Measurements from ENCODE around the gene TMEM235. TPM values are rescaled to one million over a fixed set of nuclear protein-coding genes. Genes with fewer than 3 reads are reported as not detected.
A peak's percentile ranks its signal among the peaks of the same experiment; 100 is the strongest.
"Not testable (repeated sequence)": the region's sequence is repeated elsewhere in the genome, so short reads cannot be mapped to it uniquely, and the experiment has no call there.

Gene TMEM235
- total and polyA plus RNA-seq, 9 of the 15 experiments (the other 6 are each of a cell fraction or from before 2014, with no cell fraction given): not detected

DNA sequence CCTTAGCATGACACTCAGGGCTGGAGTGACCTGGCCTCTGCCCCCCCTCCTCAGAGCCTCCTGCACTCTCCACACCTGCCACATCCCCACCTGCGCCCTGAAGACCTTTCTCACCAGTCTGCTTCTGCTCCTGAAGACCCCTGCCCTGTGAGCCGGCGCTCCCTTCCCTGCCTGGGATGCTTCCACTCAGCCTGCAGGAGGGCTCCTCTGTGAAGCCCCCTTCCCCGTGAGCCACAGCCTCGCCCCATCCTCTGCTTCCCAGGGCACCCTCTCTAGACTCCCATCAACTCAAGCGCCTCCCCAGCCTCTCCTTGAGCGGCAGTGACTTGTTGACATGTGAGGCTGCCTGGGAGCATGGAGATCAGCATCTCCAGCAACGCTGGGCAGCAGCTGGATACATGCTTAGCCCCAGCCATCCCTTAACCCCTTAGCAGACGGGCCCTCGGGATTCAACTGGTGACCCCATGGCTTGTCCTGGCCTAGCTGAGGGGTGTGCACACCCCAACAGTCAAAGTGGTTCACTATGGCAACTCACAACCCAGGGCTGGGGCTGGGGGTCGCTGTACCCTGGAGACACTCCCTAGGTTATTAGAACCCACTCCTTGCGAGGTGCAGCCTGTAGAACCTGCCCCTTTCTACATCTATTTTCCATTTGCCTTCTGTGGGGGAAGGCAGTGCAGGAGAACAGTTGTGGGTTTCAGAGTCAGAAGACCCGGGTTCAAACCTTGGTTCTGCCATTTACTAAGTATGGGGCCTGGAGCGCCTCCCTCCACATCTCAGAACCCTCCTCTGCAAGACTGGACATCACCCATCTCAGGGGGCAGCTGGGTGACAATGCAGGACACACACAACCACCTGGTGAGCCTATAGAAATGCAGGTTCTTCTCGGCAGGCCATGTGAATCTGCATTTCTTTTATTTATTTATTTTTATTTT, 21.5 kb downstream of the TMEM235 start (continued):
- TF ChIP-seq STAT5B (CRISPR knock-in tag; IDR thresholded peaks at IDR 0.05) (no peak), PURB (CRISPR knock-in tag; IDR thresholded peaks at IDR 0.05; ENCODE audit: low read depth) (no peak)

DNA sequence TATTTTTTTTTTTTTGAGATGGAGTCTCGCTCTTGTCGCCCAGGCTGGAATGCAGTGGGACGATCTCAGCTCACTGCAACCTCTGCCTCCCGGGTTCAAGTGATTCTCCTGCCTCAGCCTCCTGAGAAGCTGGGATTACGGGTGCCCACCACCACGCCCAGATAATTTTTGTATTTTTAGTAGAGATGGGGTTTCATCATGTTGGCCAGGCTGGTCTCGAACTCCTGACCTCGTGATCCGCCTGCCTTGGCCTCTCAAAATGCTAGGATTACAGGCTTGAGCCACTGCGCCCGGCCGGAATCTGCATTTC, 22.2 kb downstream of the TMEM235 start:
- H3K9ac ChIP-seq (ENCODE audit: insufficient read depth in 1 of 2, low read depth in 2 of 2, low read length in 2 of 2): peak overlapping the region; percentile 86 to 96
- DNase-seq (ENCODE audit: extremely low read depth in 1 of 4, low spot score in 3 of 4); H4K20me1 ChIP-seq (replicated peaks; ENCODE audit: control insufficient read depth, insufficient read depth, low read length); H3K36me3 ChIP-seq (ENCODE audit: control insufficient read depth, insufficient read depth, low read length); POLR2A ChIA-PET; H3K9me3 ChIP-seq (replicated peaks; ENCODE audit: control insufficient read depth, insufficient read depth, low read depth, low read length); ATAC-seq; H3K27me3 ChIP-seq (ENCODE audit: control insufficient read depth in 2 of 2, insufficient read depth in 2 of 2, low read length in 2 of 2); BruUV-seq (replicated peaks); in situ Hi-C loops (cut with MboI); FAIRE-seq; H3K9me1 ChIP-seq (ENCODE audit: control insufficient read depth, insufficient read depth, low read length): not testable (repeated sequence)
- peaks cover 50 to 99% of the 10 kb centered on the region in 2 experiments for H3K4me1 ChIP-seq (replicated peaks in 1 of 2; ENCODE audit: control insufficient read depth in 2 of 2, insufficient read depth in 2 of 2, low read length in 2 of 2)
- peak overlapping the region; percentile 86 for H2AFZ ChIP-seq (ENCODE audit: low read depth, low read length)
- WGBS (ENCODE audit: insufficient coverage, low coverage, missing lambda C conversion rate): 56% methylated on average over 10 of the region's 12 CpGs
- peak overlapping the region; percentile 83 for H3K4me3 ChIP-seq
- H3K4me2 ChIP-seq (ENCODE audit: insufficient read depth, low read length): peak overlapping the region; percentile 88
- CTCF ChIA-PET (ENCODE audit: low intra/inter-chr PET ratio): interaction anchor here (1.0 kb wide), 1 partner anchor 10 kb away, joined by 3 read pairs; no protein-coding TSS in a partner anchor
- peak overlapping the region; percentile 91 for H3K27ac ChIP-seq (ENCODE audit: extremely low read depth, low read depth, low read length)
- TF ChIP-seq ARID1B (IDR thresholded peaks at IDR 0.05) (0 out of 2 replicates have a peak, but pooled peaks have one; percentile 13), ADNP (tag; IDR thresholded peaks at IDR 0.05) (peak; percentile 59; the same call in 1 of the 2 replicates), CEBPG (CRISPR knock-in tag; IDR thresholded peaks at IDR 0.05) (peak; percentile 62; the same call in 1 of the 2 replicates), CEBPG (tag; conservative IDR thresholded peaks at IDR 0.05 in 1 of 2, IDR thresholded peaks at IDR 0.05 in 1 of 2) (0 out of 4 replicates have a peak, but pooled peaks of 1 of the 2 experiments have one; percentile 22), BCOR (IDR thresholded peaks at IDR 0.05) (peak; percentile 51; the same call in 1 of the 2 replicates), LCOR (CRISPR knock-in tag; IDR thresholded peaks at IDR 0.05) (0 out of 2 replicates have a peak, but pooled peaks have one; percentile 5)
- intact Hi-C loops (cut with micrococcal nuclease): loop anchor here (2.0 kb wide), 1 partner anchor 169 kb away; no protein-coding TSS in a partner anchor
- peaks cover 25% of the 10 kb centered on the region for H3K79me2 ChIP-seq (ENCODE audit: control insufficient read depth, insufficient read depth, low read length)
